HEK293 (cell line): Measurements from ENCODE around the gene GLOD4.

Source experiments
- CTCF ChIA-PET: fragments of 350-600 bp; formaldehyde crosslinking; extraction: SDS; loops from one replicate; lab custom pipeline; 2021; ENCODE audit warnings: antibody characterized with exemption; lab: Yijun Ruan, JAX
- POLR2A ChIA-PET: fragments of 300-600 bp; formaldehyde crosslinking; extraction: SDS; loops from one replicate; lab custom pipeline; 2020; ENCODE audit warnings: antibody characterized with exemption, inconsistent platforms; lab: Yijun Ruan, JAX
- H3K27ac ChIP-seq: fragments of 200-500 bp; sonication (Bioruptor generic); 2 replicates; pipeline ENCODE4 v1.5.1; 2014; ENCODE audit warnings: low read depth, low read length, control low read depth, inconsistent platforms; ENCODE audit errors: extremely low read depth
- H3K36me3 ChIP-seq, 2 experiments: fragments of 200-500 bp in 1 of 2; sonication (Bioruptor generic) in 1 of 2; 1 replicate in 1 of 2; 2 replicates in 1 of 2; pipeline ENCODE4 v1.5.1; 2014 to 2017; ENCODE audit warnings: inconsistent platforms in 2 of 2, low read length in 2 of 2; ENCODE audit not compliant: control insufficient read depth in 2 of 2, insufficient read depth in 1 of 2
- H3K4me1 ChIP-seq: fragments of 200-500 bp; sonication (Bioruptor generic); 2 replicates; pipeline ENCODE4 v1.5.1; 2014; ENCODE audit warnings: mild to moderate bottlenecking, low read length, inconsistent platforms; ENCODE audit not compliant: control insufficient read depth, insufficient read depth
- H3K4me3 ChIP-seq: 2 replicates; pipeline ENCODE4 v1.5.1; 2011; ENCODE audit warnings: low read depth, mild to moderate bottlenecking, control low read depth, low read length, moderate library complexity
- H3K9me3 ChIP-seq: fragments of 200-500 bp; sonication (Bioruptor generic); 2 replicates; pipeline ENCODE4 v1.5.1; 2014; ENCODE audit warnings: low read depth, low read length, inconsistent platforms; ENCODE audit not compliant: control insufficient read depth, insufficient read depth
- ELK4 ChIP-seq: IDR thresholded peaks from 2 replicates; pipeline ENCODE4 v1.6.1; 2011; ENCODE audit warnings: mild to moderate bottlenecking, low read depth, low read length, borderline replicate concordance
- GLIS2 ChIP-seq: fragments of 450-650 bp; formaldehyde crosslinking; IDR thresholded peaks from 2 replicates; pipeline ENCODE4 v1.5.1; 2016; ENCODE audit warnings: missing biosample characterization, missing genetic modification characterization
- KLF1 ChIP-seq: fragments of 450-650 bp; formaldehyde crosslinking; IDR thresholded peaks from 2 replicates; pipeline ENCODE4 v1.5.1; 2016; ENCODE audit warnings: missing biosample characterization, missing genetic modification characterization
- OVOL3 ChIP-seq: fragments of 450-650 bp; formaldehyde crosslinking; IDR thresholded peaks from 2 replicates; pipeline ENCODE4 v1.5.1; 2016; ENCODE audit warnings: missing biosample characterization, missing genetic modification characterization
- TSHZ1 ChIP-seq: fragments of 450-650 bp; formaldehyde crosslinking; IDR thresholded peaks from 2 replicates; pipeline ENCODE4 v1.5.1; 2016; ENCODE audit warnings: missing biosample characterization, missing genetic modification characterization, borderline replicate concordance
- YY2 ChIP-seq: fragments of 450-650 bp; formaldehyde crosslinking; IDR thresholded peaks from 2 replicates; pipeline ENCODE4 v1.5.1; 2016; ENCODE audit warnings: missing biosample characterization, missing genetic modification characterization
- ZBTB17 ChIP-seq: fragments of 450-650 bp; formaldehyde crosslinking; IDR thresholded peaks from 2 replicates; pipeline ENCODE4 v1.5.1; 2016; ENCODE audit warnings: missing biosample characterization, missing genetic modification characterization
- ZBTB21 ChIP-seq: fragments of 450-650 bp; formaldehyde crosslinking; IDR thresholded peaks from 2 replicates; pipeline ENCODE4 v1.5.1; 2017; ENCODE audit warnings: missing biosample characterization, missing genetic modification characterization
- ZNF112 ChIP-seq: fragments of 450-650 bp; formaldehyde crosslinking; IDR thresholded peaks from 2 replicates; pipeline ENCODE4 v1.5.0; 2017; ENCODE audit warnings: missing biosample characterization, missing genetic modification characterization
- ZNF16 ChIP-seq: fragments of 450-650 bp; formaldehyde crosslinking; IDR thresholded peaks from 2 replicates; pipeline ENCODE4 v1.5.1; 2016; ENCODE audit warnings: low read depth, missing biosample characterization, missing genetic modification characterization
- ZNF174 ChIP-seq: fragments of 450-650 bp; formaldehyde crosslinking; IDR thresholded peaks from 2 replicates; pipeline ENCODE4 v1.5.0; 2017; ENCODE audit warnings: missing biosample characterization, mild to moderate bottlenecking, missing genetic modification characterization
- ZNF221 ChIP-seq: fragments of 450-650 bp; formaldehyde crosslinking; IDR thresholded peaks from 2 replicates; pipeline ENCODE4 v1.5.1; 2017; ENCODE audit warnings: missing biosample characterization, missing genetic modification characterization, borderline replicate concordance
- ZNF24 ChIP-seq: fragments of 450-650 bp; formaldehyde crosslinking; IDR thresholded peaks from 2 replicates; pipeline ENCODE4 v1.5.1; 2016; ENCODE audit warnings: missing biosample characterization, missing genetic modification characterization
- ZNF398 ChIP-seq: fragments of 450-650 bp; formaldehyde crosslinking; IDR thresholded peaks from 2 replicates; pipeline ENCODE4 v1.5.1; 2017; ENCODE audit warnings: missing biosample characterization, missing genetic modification characterization
- ZNF416 ChIP-seq: fragments of 450-650 bp; formaldehyde crosslinking; IDR thresholded peaks from 2 replicates; pipeline ENCODE4 v1.5.1; 2016; ENCODE audit warnings: missing biosample characterization, missing genetic modification characterization
- ZNF433 ChIP-seq: fragments of 450-650 bp; formaldehyde crosslinking; IDR thresholded peaks from 2 replicates; pipeline ENCODE4 v1.5.1; 2016; ENCODE audit warnings: missing biosample characterization, missing genetic modification characterization, low read depth
- ZNF48 ChIP-seq: fragments of 450-650 bp; formaldehyde crosslinking; IDR thresholded peaks from 2 replicates; pipeline ENCODE4 v1.5.1; 2016; ENCODE audit warnings: missing biosample characterization, missing genetic modification characterization
- ZNF514 ChIP-seq: fragments of 450-650 bp; formaldehyde crosslinking; IDR thresholded peaks from 2 replicates; pipeline ENCODE4 v1.5.1; 2016; ENCODE audit warnings: missing biosample characterization, missing genetic modification characterization
- ZNF548 ChIP-seq: fragments of 450-650 bp; formaldehyde crosslinking; IDR thresholded peaks from 2 replicates; pipeline ENCODE4 v1.5.1; 2016; ENCODE audit warnings: missing biosample characterization, missing genetic modification characterization
- ZNF558 ChIP-seq: fragments of 450-650 bp; formaldehyde crosslinking; IDR thresholded peaks from 2 replicates; pipeline ENCODE4 v1.5.1; 2016; ENCODE audit warnings: missing biosample characterization, missing genetic modification characterization
- ZNF626 ChIP-seq: fragments of 450-650 bp; sonication (Bioruptor Pico); formaldehyde crosslinking; IDR thresholded peaks from 2 replicates; pipeline ENCODE4 v1.5.1; 2018; ENCODE audit warnings: missing biosample characterization, missing genetic modification characterization, inconsistent platforms
- ZNF629 ChIP-seq: fragments of 450-650 bp; formaldehyde crosslinking; IDR thresholded peaks from 2 replicates; pipeline ENCODE4 v1.5.1; 2017; ENCODE audit warnings: missing biosample characterization, missing genetic modification characterization
- ZNF701 ChIP-seq: fragments of 450-650 bp; formaldehyde crosslinking; IDR thresholded peaks from 2 replicates; pipeline ENCODE4 v1.5.1; 2016; ENCODE audit warnings: missing biosample characterization, missing genetic modification characterization
- ZSCAN23 ChIP-seq: fragments of 450-650 bp; formaldehyde crosslinking; IDR thresholded peaks from 2 replicates; pipeline ENCODE4 v1.5.1; 2016; ENCODE audit warnings: missing biosample characterization, missing genetic modification characterization
- TF ChIP-seq, protein P1 (sequence below): fragments of 450-650 bp; formaldehyde crosslinking; IDR thresholded peaks from 2 replicates; pipeline ENCODE4 v1.5.1; 2016; ENCODE audit warnings: missing biosample characterization, missing genetic modification characterization
- TF ChIP-seq, protein P2 (sequence below): fragments of 450-650 bp; formaldehyde crosslinking; IDR thresholded peaks from 2 replicates; pipeline ENCODE4 v1.5.1; 2016; ENCODE audit warnings: missing biosample characterization, missing genetic modification characterization

Gene GLOD4

GRCh38 chr17:773016-773415, 9.1 kb downstream of the GLOD4 start (continued):
- TF ChIP-seq ZNF398 (tag by site-specific recombination) (no peak), ZNF221 (tag by site-specific recombination) (no peak)

- TF ChIP-seq, protein P1, sequence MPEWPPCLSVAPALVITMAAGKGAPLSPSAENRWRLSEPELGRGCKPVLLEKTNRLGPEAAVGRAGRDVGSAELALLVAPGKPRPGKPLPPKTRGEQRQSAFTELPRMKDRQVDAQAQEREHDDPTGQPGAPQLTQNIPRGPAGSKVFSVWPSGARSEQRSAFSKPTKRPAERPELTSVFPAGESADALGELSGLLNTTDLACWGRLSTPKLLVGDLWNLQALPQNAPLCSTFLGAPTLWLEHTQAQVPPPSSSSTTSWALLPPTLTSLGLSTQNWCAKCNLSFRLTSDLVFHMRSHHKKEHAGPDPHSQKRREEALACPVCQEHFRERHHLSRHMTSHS, result no peak
- TF ChIP-seq YY2 (tag by site-specific recombination) (no peak), ZSCAN23 (tag by site-specific recombination) (no peak), OVOL3 (tag by site-specific recombination) (no peak), ZNF433 (tag by site-specific recombination) (no peak), ZNF24 (no peak), ZNF112 (tag by site-specific recombination) (no peak), ZNF48 (tag by site-specific recombination) (no peak), ZNF558 (tag by site-specific recombination) (no peak), TSHZ1 (tag by site-specific recombination) (no peak), ZNF174 (no peak), ZNF548 (tag by site-specific recombination) (no peak)
- TF ChIP-seq, protein P2, sequence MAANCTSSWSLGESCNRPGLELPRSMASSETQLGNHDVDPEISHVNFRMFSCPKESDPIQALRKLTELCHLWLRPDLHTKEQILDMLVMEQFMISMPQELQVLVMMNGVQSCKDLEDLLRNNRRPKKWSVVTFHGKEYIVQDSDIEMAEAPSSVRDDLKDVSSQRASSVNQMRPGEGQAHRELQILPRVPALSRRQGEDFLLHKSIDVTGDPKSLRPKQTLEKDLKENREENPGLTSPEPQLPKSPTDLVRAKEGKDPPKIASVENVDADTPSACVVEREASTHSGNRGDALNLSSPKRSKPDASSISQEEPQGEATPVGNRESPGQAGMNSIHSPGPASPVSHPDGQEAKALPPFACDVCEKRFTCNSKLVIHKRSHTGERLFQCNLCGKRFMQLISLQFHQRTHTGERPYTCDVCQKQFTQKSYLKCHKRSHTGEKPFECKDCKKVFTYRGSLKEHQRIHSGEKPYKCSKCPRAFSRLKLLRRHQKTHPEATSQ (tag by site-specific recombination), result no peak
- Histone ChIP-seq H3K4me1 (no peaks in the 10 kb centered on the region), H3K27ac (no peak overlapping the region), H3K36me3 (peaks cover 58 to 84% of the 10 kb centered on the region in 2 experiments), H3K4me3 (no peak overlapping the region), H3K9me3 (no peaks in the 10 kb centered on the region)
- ChIA-PET CTCF (interaction anchor here (0.6 kb wide), 1 partner anchor 55 kb away, joined by 4 read pairs; no protein-coding TSS in a partner anchor), POLR2A (no interaction called here)
Observed at GRCh38 chr17:767076-767475, 15.0 kb downstream of the GLOD4 start.

DNA sequence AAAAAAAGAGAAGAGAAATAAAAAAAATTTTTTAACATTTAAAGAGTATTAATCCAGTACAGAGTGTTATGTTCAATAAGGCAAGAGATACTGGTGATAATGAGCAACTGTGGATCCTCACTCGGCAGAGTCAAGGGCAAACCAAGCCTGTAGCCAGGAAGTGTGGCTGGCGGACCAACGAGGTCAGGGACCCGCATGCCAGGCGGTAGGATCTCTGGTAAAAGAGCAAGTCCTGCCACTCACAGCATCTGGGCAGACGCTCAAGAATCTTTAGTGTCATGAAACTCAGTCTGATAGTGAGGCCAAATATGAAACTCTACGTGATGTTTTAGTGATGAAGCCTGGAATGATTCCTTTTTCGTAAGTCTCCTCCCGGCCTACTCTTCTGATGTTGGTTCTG, 21.7 kb downstream of the GLOD4 start:
- H3K36me3 ChIP-seq, result peaks cover 68 to 86% of the 10 kb centered on the region in 2 experiments
- ChIA-PET POLR2A (no interaction called here), CTCF (interaction anchor here (0.8 kb wide), 1 partner anchor 236 kb away, joined by 3 read pairs; the partner anchor contains the start of gene TIMM22)
- H3K27ac ChIP-seq, result no peak overlapping the region
- no peaks in the 10 kb centered on the region for H3K9me3 ChIP-seq
- H3K4me1 ChIP-seq, result no peaks in the 10 kb centered on the region
- no peak overlapping the region for H3K4me3 ChIP-seq
- TF ChIP-seq ZNF16 (tag by site-specific recombination) (no peak), ZNF629 (tag by site-specific recombination) (no peak), ELK4 (no peak), ZNF701 (no peak), GLIS2 (no peak), ZBTB21 (no peak), ZNF514 (tag by site-specific recombination) (no peak), ZBTB17 (tag by site-specific recombination) (no peak), ZNF626 (tag by site-specific recombination) (no peak), KLF1 (tag by site-specific recombination) (no peak), ZNF416 (no peak)
- TF ChIP-seq, protein P2 (tag by site-specific recombination), result no peak
